Brain pericyte (primary cell): ENCODE results near the gene TRIP11.

ENCODE experiments used
- DNase-seq: peaks from one replicate; pipeline ENCODE4 v3.0.0-alpha.2; 2012; ENCODE audit warnings: low read depth, low spot score

TRIP11 gene

GRCh38 chr14:91955168-91955567, 84.7 kb downstream of the TRIP11 start:
- DNase-seq: no peak

- no peak for DNase-seq
These were observed 86.5 kb downstream of the TRIP11 start for GRCh38 chr14:91953170-91953985.

- no peak for DNase-seq
These were observed 92.2 kb downstream of the TRIP11 start, which contains the start of gene FBLN5 for GRCh38 chr14:91947475-91948184. Gene FBLN5, minus strand, starts transcription at chr14:91947694. Its CDS starts 465 bp downstream, at chr14:91947229.

GRCh38 chr14:91946622-91947474, 93.0 kb downstream of the TRIP11 start:
- DNase-seq: no peak

- no peak for DNase-seq
These were observed 93.9 kb downstream of the TRIP11 start for GRCh38 chr14:91945751-91946621.

GRCh38 chr14:91942946-91943345, 96.9 kb downstream of the TRIP11 start:
- no peak for DNase-seq

GRCh38 chr14:91942128-91942527, 97.7 kb downstream of the TRIP11 start:
- no peak for DNase-seq

GRCh38 chr14:91940209-91940608, 99.7 kb downstream of the TRIP11 start:
- no peak for DNase-seq

GRCh38 chr14:91935586-91935985, 104.3 kb downstream of the TRIP11 start:
- no peak for DNase-seq

GRCh38 chr14:91934554-91935285, 105.1 kb downstream of the TRIP11 start:
- no peak for DNase-seq

GRCh38 chr14:91931478-91932088, 108.3 kb downstream of the TRIP11 start:
- DNase-seq: no peak

- no peak for DNase-seq
These were observed 110.2 kb downstream of the TRIP11 start for GRCh38 chr14:91929700-91930099.

GRCh38 chr14:91927800-91928199, 112.1 kb downstream of the TRIP11 start:
- DNase-seq: no peak

- no peak for DNase-seq
These were observed 112.7 kb downstream of the TRIP11 start for GRCh38 chr14:91927191-91927590.

GRCh38 chr14:91926131-91926890, 113.5 kb downstream of the TRIP11 start:
- DNase-seq: no peak

GRCh38 chr14:91925727-91926121, 114.1 kb downstream of the TRIP11 start:
- DNase-seq: no peak

- DNase-seq: no peak
These were observed 114.7 kb downstream of the TRIP11 start for GRCh38 chr14:91925001-91925726.

GRCh38 chr14:91920526-91920925, 119.3 kb downstream of the TRIP11 start:
- DNase-seq: no peak
